Activated CD4-positive, alpha-beta memory T cell treated with anti-CD3 and anti-CD28 coated beads, Interleukin-2, amount 10 ng/mL, durations not matched to agents 7 days and 5 days (primary cell): ENCODE measurements around the gene LDLRAD3. TPM values are rescaled to one million over a fixed set of nuclear protein-coding genes. Genes with fewer than 3 reads are reported as not detected.

Source experiments
- CTCF ChIA-PET: fragments of 350-600 bp; sonication (Branson Sonifier 250); formaldehyde crosslinking; loops from one replicate; lab custom pipeline; 2021; ENCODE audit warnings: antibody characterized with exemption, inconsistent platforms; lab: Charles Lee
- POLR2A ChIA-PET: fragments of 350-600 bp; sonication (Branson Sonifier 250); formaldehyde crosslinking; loops from one replicate; lab custom pipeline; 2021; ENCODE audit warnings: antibody characterized with exemption; lab: Charles Lee
- DNase-seq: peaks from one replicate; pipeline ENCODE4 v3.0.0-alpha.2; 2020
- H3K27ac Mint-ChIP-seq: one replicate; pipeline ENCODE4 v1.8.0; 2021; ENCODE audit warnings: mild to moderate bottlenecking, mixed read lengths
- H3K27me3 Mint-ChIP-seq: one replicate; pipeline ENCODE4 v1.8.0; 2021; ENCODE audit warnings: mixed read lengths
- H3K36me3 Mint-ChIP-seq: one replicate; pipeline ENCODE4 v1.8.0; 2021; ENCODE audit warnings: low read depth, mixed read lengths
- H3K4me1 Mint-ChIP-seq: one replicate; pipeline ENCODE4 v1.8.0; 2021; ENCODE audit warnings: mixed read lengths
- H3K4me3 Mint-ChIP-seq: one replicate; pipeline ENCODE4 v1.8.0; 2021; ENCODE audit warnings: mild to moderate bottlenecking, mixed read lengths
- H3K9me3 Mint-ChIP-seq: one replicate; pipeline ENCODE4 v1.8.0; 2021; ENCODE audit warnings: mixed read lengths
- total RNA-seq, 2 experiments: library from RNA; stranded (reverse); gene quantifications; one replicate each; pipeline ENCODE4 v1.2.3, GENCODE V29; 2021

The LDLRAD3 gene
- total RNA-seq, 2 experiments from 2014 or later, result not detected

- ChIA-PET POLR2A (no interaction called here), CTCF (no interaction called here)
- peaks cover 1% of the 10 kb centered on the region for H3K4me1 Mint-ChIP-seq
- no peak overlapping the region for H3K4me3 Mint-ChIP-seq
- peaks cover 5% of the 10 kb centered on the region for H3K27me3 Mint-ChIP-seq
- no peaks in the 10 kb centered on the region for H3K9me3 Mint-ChIP-seq
- H3K36me3 Mint-ChIP-seq, result no peaks in the 10 kb centered on the region
- DNase-seq, result no peak
- no peak overlapping the region for H3K27ac Mint-ChIP-seq
Observed at GRCh38 chr11:36059660-36060059, 115.8 kb downstream of the LDLRAD3 start.

DNA sequence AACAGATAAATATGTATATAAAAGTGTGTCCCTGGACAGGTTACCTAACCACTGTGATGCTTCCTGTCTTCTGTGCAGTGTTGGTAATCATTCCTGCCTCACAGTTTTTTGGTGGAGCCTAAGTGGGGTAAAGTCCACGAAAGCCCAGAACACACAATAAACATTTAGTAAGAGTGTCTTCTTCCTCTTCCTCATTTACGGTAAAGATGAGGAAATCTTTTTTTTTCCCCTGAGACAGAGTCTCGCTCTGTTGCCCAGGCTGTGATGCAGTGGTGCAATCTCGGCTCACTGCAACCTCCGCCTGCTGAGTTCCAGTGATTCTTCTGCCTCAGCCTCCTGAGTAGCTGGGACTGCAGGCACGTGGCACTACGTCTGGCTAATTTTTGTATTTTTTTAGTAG is 117.1 kb downstream of the LDLRAD3 start:
- ChIA-PET POLR2A (no interaction called here), CTCF (no interaction called here)
- Mint-ChIP-seq H3K4me3 (no peak overlapping the region), H3K9me3 (no peaks in the 10 kb centered on the region), H3K36me3 (no peaks in the 10 kb centered on the region), H3K27me3 (peaks cover 7% of the 10 kb centered on the region), H3K27ac (no peak overlapping the region), H3K4me1 (no peaks in the 10 kb centered on the region)
- no peak for DNase-seq

DNA sequence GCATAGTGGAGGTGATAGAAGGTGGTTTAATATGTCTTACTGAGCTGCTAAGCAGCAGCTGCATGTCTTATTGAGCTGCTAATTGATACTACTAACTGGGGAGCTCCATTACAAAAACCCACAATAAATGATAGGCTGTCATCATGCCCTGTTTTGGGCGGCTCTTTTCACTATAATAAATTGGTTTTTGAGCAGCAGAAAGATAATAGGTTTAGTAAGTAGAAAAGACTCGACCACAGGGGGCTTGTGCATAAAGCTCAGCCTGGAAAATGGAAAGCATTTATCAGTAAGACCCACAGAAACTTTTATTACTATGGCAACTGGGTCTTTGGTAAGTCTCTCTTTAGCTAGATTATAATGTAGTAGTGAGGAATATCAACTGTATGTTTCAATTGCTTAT is 117.6 kb downstream of the LDLRAD3 start:
- CTCF ChIA-PET, result no interaction called here
- H3K4me1 Mint-ChIP-seq, result no peaks in the 10 kb centered on the region
- POLR2A ChIA-PET, result no interaction called here
- H3K4me3 Mint-ChIP-seq, result no peak overlapping the region
- H3K27ac Mint-ChIP-seq, result no peak overlapping the region
- peaks cover 7% of the 10 kb centered on the region for H3K27me3 Mint-ChIP-seq
- DNase-seq, result no peak
- H3K36me3 Mint-ChIP-seq, result no peaks in the 10 kb centered on the region
- H3K9me3 Mint-ChIP-seq, result no peaks in the 10 kb centered on the region

DNA sequence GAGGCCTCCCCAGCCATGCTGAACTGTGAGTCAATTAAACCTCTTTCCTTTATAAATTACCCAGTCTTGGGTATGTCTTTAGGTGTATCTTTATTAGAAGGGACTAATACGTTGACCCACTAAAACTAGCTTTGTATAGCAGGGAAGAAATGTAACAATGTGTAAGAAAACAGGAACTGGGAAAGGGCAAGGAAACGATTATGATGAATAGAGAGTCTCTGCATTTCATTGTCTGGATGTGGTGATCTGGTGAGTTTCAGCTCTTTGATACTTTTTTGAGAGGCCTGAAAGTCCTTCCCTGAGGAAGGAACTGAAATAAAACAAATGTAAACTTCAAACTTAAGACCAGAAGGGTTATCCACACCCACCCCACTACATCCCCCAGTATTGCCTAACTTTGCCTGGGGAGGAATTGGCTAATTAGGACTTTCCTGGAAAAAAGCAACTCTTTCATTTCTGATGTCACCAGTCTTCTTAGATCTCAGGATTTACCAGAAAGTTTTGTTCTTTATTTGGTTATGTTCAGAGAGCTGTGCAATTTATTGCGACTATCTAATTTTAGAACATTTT is 119.0 kb downstream of the LDLRAD3 start:
- H3K36me3 Mint-ChIP-seq, result no peaks in the 10 kb centered on the region
- CTCF ChIA-PET, result no interaction called here
- no peak for DNase-seq
- H3K27ac Mint-ChIP-seq, result no peak overlapping the region
- H3K9me3 Mint-ChIP-seq, result peaks cover 4% of the 10 kb centered on the region
- no peaks in the 10 kb centered on the region for H3K4me1 Mint-ChIP-seq
- peaks cover 7% of the 10 kb centered on the region for H3K27me3 Mint-ChIP-seq
- H3K4me3 Mint-ChIP-seq, result no peak overlapping the region
- POLR2A ChIA-PET, result no interaction called here

DNA sequence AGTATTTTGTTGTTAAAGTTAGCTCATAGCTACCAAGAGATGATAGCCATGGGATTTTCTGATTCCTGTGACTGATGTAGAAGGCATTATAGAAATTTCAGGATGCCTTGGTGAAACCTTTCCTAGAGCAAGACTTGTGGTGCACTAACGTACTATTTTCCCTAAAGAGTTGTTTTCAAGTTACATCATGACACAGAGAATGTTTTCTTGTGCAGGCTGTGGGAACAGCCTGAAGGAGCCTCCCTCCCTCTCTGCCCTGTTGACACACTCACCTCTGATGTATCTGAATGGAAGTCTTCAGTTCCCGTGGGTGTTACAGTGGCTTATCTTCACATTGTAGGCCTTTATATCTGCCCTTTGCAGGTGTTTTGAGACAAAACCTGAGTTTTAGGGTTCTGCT is 121.6 kb downstream of the LDLRAD3 start:
- no peaks in the 10 kb centered on the region for H3K4me1 Mint-ChIP-seq

DNA sequence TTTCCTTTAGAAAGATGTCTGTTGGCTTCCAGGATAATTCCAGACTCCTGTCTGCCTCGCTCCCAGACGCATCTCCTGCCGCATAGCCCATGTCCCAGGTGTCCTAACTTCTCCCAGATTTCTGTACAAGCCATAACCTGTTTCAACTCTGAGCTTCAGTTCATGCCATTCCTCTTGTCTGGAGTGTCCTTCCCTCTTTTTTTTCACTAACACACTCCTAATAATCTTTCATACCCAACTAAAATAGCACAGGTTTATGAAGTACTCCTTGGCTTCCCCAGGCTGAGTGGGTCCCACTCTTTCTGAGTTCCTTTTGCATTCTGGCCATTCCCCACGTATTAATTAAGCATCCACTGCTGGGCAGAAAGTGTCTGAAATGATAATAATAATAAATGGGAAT is 123.0 kb downstream of the LDLRAD3 start:
- no peak overlapping the region for H3K4me3 Mint-ChIP-seq
- no peak for DNase-seq
- POLR2A ChIA-PET, result no interaction called here
- H3K36me3 Mint-ChIP-seq, result no peaks in the 10 kb centered on the region
- peaks cover 4% of the 10 kb centered on the region for H3K9me3 Mint-ChIP-seq
- CTCF ChIA-PET, result no interaction called here
- H3K4me1 Mint-ChIP-seq, result no peaks in the 10 kb centered on the region
- peaks cover 2% of the 10 kb centered on the region for H3K27me3 Mint-ChIP-seq
- H3K27ac Mint-ChIP-seq, result no peak overlapping the region

More for the DNA sequence above, 121.6 kb downstream of the LDLRAD3 start:
- no peak for DNase-seq
- ChIA-PET CTCF (no interaction called here), POLR2A (no interaction called here)
- H3K4me3 Mint-ChIP-seq, result no peak overlapping the region
- no peaks in the 10 kb centered on the region for H3K36me3 Mint-ChIP-seq
- H3K27me3 Mint-ChIP-seq, result peaks cover 2% of the 10 kb centered on the region
- no peak overlapping the region for H3K27ac Mint-ChIP-seq
- H3K9me3 Mint-ChIP-seq, result peaks cover 4% of the 10 kb centered on the region

- no peaks in the 10 kb centered on the region for H3K4me1 Mint-ChIP-seq
- H3K27me3 Mint-ChIP-seq, result peaks cover 1% of the 10 kb centered on the region
- no peak for DNase-seq
- no peak overlapping the region for H3K27ac Mint-ChIP-seq
- H3K9me3 Mint-ChIP-seq, result peaks cover 4% of the 10 kb centered on the region
- ChIA-PET POLR2A (no interaction called here), CTCF (no interaction called here)
- H3K4me3 Mint-ChIP-seq, result no peak overlapping the region
- no peaks in the 10 kb centered on the region for H3K36me3 Mint-ChIP-seq
Observed at GRCh38 chr11:36069576-36070212, 125.8 kb downstream of the LDLRAD3 start.

DNA sequence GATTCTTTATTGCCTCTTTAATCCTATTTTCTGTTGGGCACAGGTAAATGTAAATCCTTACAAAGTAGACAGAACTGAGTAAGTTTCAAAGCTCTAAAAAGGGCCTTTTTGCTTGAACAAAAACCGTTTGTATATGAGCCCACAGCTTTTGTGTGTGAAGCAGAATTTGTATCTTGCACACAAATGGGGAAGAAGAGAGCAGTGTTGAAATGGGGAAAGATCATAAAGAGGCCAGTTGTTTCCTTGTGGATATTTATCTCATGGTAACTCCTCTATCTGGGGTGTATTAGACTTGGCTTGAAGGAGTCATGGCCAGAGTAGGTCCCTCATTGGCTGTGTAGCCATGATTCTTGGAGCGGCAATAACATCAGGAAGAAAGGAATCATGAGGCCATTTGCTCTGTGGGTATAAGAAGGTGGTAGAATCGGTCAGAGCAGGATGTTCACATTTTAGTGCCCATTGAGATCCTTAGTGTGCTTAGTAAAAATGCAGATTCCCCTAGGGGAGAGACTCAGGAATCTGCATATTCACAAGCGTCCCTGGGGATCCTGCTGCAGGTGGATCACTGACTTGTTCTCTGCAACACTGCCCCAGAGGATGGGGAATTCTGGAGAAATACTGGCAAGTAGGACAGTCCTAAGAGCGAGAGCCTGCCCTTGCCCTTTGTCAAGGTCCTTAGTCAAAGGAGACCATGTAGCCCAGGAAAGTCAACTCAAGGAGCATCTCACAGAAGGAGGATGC is 126.5 kb downstream of the LDLRAD3 start:
- ChIA-PET CTCF (no interaction called here), POLR2A (no interaction called here)
- Mint-ChIP-seq H3K9me3 (peaks cover 4% of the 10 kb centered on the region), H3K27me3 (no peaks in the 10 kb centered on the region), H3K27ac (no peak overlapping the region), H3K36me3 (no peaks in the 10 kb centered on the region), H3K4me1 (no peaks in the 10 kb centered on the region), H3K4me3 (no peak overlapping the region)
- DNase-seq, result no peak

- Mint-ChIP-seq H3K27ac (no peak overlapping the region), H3K9me3 (peaks cover 4% of the 10 kb centered on the region), H3K36me3 (no peaks in the 10 kb centered on the region), H3K27me3 (no peaks in the 10 kb centered on the region), H3K4me1 (no peaks in the 10 kb centered on the region), H3K4me3 (no peak overlapping the region)
- ChIA-PET POLR2A (no interaction called here), CTCF (no interaction called here)
- no peak for DNase-seq
Observed at GRCh38 chr11:36070954-36071330, 127.1 kb downstream of the LDLRAD3 start.

DNA sequence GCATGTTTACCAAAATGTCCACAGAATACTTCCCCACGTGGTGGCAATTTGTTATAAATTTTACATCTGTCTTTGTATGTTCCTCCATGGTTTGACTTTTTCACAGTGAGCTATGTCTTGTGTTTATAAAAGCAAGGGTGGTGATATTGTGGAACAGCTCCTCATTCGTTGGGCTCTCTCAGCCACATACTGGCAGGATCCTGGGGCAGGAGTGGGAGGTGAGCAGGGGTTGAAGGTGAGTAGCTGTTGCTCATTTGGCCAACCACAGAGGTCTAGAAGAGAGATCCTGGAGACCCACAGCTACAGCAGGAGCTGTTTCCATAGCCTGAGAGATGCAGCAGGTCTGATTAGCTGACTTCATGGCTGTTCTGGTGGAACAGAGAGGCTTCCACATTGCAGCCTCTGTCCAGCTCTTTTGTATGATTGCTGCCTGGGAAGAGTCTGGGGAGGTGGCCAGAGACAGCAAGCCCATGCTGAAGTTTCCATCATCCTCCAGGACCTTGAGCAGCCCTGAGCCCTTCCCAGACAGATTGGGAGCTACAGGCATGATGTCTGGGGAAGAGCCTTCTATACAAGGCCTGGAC is 128.1 kb downstream of the LDLRAD3 start:
- ChIA-PET CTCF (no interaction called here), POLR2A (interaction anchor here (0.6 kb wide), 1 partner anchor 448 kb away, joined by 3 read pairs; no protein-coding TSS in a partner anchor)
- DNase-seq, result no peak
- H3K27ac Mint-ChIP-seq, result no peak overlapping the region
- H3K9me3 Mint-ChIP-seq, result peaks cover under 1% of the 10 kb centered on the region
- H3K4me1 Mint-ChIP-seq, result no peaks in the 10 kb centered on the region
- no peaks in the 10 kb centered on the region for H3K36me3 Mint-ChIP-seq
- no peak overlapping the region for H3K4me3 Mint-ChIP-seq
- no peaks in the 10 kb centered on the region for H3K27me3 Mint-ChIP-seq

DNA sequence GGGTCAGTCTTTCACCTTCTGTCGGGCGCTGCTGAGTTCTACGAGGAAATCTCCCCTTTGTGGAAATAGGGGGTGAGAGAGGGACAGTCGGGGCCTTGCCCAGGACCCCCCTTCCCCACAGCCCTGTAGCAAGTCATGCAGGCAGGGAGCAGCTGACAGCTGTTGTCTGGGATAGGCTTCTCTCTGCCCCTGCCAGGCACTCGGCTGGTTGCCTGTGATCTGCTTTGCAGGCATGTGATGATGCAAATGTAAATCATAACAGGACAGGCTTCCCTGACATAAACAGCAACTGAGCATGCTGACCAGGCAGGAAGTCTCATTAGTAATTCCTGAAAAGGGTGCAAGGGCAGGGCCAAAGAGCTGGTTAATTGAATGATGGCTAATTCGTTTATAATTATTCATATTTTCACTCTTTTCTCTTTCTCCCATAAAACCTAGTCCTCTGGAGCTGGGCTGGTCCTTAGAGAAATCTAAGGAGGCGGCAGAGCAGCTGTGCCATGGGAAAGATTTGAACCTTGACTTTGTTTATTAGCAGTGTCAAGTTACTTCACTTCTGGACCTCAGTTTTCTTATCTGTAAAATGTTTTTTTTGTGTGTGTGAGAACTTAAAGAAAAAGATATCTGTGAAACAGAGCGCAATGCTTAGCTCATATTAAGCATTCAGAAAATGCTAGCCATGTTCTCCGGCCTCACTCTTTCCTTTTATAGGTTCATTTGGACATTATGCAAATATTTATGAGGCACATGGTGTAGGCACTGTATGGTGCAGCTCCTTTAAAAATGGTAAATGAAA is 129.7 kb downstream of the LDLRAD3 start:
- Mint-ChIP-seq H3K27ac (no peak overlapping the region), H3K27me3 (no peaks in the 10 kb centered on the region), H3K36me3 (no peaks in the 10 kb centered on the region), H3K4me3 (no peak overlapping the region), H3K4me1 (no peaks in the 10 kb centered on the region), H3K9me3 (no peaks in the 10 kb centered on the region)
- POLR2A ChIA-PET, result no interaction called here
- DNase-seq, result no peak
- CTCF ChIA-PET, result interaction anchor here (0.6 kb wide), 1 partner anchor 1132 kb away, joined by 3 read pairs; no protein-coding TSS in a partner anchor

DNA sequence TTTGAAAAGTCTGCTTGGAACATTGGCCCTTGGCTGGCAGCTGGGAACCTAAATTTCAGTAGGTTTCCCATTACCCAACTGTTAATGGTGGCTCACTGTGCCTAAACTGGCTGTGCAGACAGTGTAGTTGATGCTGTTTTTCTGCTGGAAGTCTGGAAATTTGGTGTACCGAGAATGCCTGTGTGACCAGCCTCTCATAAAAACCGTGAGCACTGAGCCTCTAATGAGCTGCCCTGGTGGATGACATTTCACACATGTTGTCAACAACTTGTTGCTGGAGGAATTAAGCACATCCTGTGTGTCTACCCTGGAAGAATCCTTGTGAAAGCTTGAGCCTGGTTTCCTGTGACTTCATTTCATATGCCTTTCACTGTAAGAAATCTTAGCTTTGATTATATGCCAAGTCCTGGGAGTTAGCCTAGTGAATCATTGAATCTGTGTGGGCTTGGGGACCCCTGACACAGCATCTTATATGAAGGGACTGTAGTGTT is 131.1 kb downstream of the LDLRAD3 start:
- no peaks in the 10 kb centered on the region for H3K4me1 Mint-ChIP-seq
- H3K9me3 Mint-ChIP-seq, result no peaks in the 10 kb centered on the region
- CTCF ChIA-PET, result no interaction called here
- H3K27me3 Mint-ChIP-seq, result no peaks in the 10 kb centered on the region
- H3K27ac Mint-ChIP-seq, result no peak overlapping the region
- POLR2A ChIA-PET, result no interaction called here
- DNase-seq, result no peak
- no peaks in the 10 kb centered on the region for H3K36me3 Mint-ChIP-seq
- no peak overlapping the region for H3K4me3 Mint-ChIP-seq

DNA sequence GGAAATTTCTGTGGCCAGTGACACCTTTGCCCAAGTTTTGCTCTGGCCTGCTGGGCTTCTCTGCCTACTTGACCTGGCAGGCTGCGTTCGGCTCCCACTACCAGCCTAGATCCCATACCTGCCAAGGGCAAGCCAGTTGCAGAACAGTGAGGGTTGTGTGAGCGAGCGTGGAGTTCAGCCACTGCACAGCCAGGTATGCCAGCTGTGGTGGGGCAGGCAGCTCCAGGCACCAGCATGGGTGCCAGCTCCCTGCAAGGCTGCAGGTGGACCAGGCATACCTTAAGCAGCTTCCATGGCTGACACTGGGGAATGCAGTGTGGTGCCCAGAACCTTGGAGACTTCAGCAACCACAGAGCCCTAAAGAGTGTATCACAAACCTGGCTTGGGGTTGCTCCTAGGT is 133.5 kb downstream of the LDLRAD3 start:
- Mint-ChIP-seq H3K27me3 (no peaks in the 10 kb centered on the region), H3K27ac (no peak overlapping the region), H3K36me3 (no peaks in the 10 kb centered on the region), H3K9me3 (no peaks in the 10 kb centered on the region), H3K4me3 (no peak overlapping the region), H3K4me1 (no peaks in the 10 kb centered on the region)
- ChIA-PET CTCF (no interaction called here), POLR2A (no interaction called here)
- no peak for DNase-seq
